GM12874 (cell line): ENCODE results near the gene TIAL1.

Source experiments
- CTCF ChIP-seq: IDR thresholded peaks from 2 replicates; pipeline ENCODE4 v1.5.1; 2011; ENCODE audit warnings: low read depth, mild to moderate bottlenecking, control low read depth, low read length, moderate library complexity; ENCODE audit not compliant: insufficient read depth

The TIAL1 gene

GRCh38 chr10:119526149-119526548, 70.6 kb downstream of the TIAL1 start:
- TF ChIP-seq CTCF, result no peak

- no peak for TF ChIP-seq CTCF
Observed at GRCh38 chr10:119525116-119525515, 71.6 kb downstream of the TIAL1 start.

GRCh38 chr10:119524720-119525070, 72.1 kb downstream of the TIAL1 start:
- TF ChIP-seq CTCF, result no peak

DNA sequence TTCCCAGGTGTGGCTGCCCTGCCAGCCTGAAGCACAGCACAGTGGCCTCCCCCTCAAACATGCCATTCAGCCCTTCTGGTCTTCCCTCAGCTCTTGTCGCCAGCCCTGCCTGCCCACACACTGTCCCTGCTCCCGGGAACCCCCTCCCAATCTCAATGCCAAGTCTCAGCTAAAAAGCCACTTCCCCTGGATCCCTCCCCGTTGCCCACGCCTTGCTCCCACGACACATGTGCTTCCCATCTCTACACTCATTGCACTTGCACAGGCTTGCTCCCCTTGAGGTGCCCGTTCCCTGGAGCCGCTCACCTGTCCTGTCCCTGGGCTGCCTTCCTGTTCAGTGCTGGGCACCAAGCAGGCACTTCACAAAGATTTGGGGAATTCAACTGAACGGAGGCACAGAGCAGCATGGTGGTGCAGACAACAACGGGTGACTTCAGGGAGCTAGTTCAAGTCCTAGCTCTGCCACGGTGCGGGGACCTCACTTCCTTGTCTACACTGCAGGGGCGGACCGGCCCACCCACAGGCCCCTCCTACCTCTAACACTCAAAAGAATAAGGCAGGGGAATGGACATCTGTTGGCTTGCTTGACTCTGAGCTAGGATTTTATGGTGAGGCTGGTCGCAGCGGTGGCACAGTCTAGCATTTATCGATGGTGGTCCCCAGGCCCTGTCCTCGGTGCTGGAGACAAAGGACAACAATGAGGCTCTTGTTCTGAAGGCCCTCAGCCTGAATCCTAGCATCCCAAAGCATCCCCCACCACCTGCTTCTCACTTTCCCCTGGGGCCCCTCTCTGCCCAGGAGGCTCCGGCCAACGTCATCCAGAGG, 72.7 kb downstream of the TIAL1 start:
- no peak for TF ChIP-seq CTCF
